GM23248 (cell line): Measurements from ENCODE around the gene OPCML.

Source experiments
- EZH2 ChIP-seq: fragments of 200-600 bp; sonication (generic); IDR thresholded peaks from 2 replicates; pipeline ENCODE4 v1.6.1; 2018; ENCODE audit warnings: antibody characterized with exemption, mild to moderate bottlenecking; ENCODE audit not compliant: insufficient read depth, poor library complexity, severe bottlenecking
- EZH2phosphoT487 ChIP-seq: fragments of 200-600 bp; sonication (generic); IDR thresholded peaks from 2 replicates; pipeline ENCODE4 v1.6.1; 2018; ENCODE audit warnings: antibody characterized with exemption, moderate library complexity, mild to moderate bottlenecking, low read depth; ENCODE audit not compliant: insufficient read depth

DNA sequence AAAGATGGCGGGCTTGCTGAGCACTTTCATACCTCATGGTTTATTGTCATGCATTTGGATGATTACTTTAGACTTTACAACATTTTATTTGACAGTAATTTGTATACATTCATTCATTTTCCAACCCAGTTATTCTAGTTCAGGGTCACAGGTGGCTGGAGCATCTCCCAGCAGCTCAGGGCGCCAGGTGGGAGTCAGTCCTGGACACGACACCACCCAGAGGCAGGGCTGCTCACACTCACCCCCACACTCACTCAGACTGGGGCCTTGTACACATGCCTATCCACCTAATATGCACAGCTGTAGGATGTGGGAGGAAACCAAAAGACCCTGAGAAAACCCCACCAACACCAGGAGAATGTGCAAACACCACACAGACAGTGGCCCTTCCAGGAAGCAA lies 123.9 kb downstream of the OPCML start:
- no peak for TF ChIP-seq EZH2phosphoT487
- no peak for TF ChIP-seq EZH2
